ENCODE measurements around the gene LRRC59. TPM values are rescaled to one million over a fixed set of nuclear protein-coding genes. Genes with fewer than 3 reads are reported as not detected.
"Not testable (repeated sequence)": the region's sequence is repeated elsewhere in the genome, so short reads cannot be mapped to it uniquely, and the experiment has no call there.

The LRRC59 gene
- total RNA-seq, result 71.2 TPM

DNA sequence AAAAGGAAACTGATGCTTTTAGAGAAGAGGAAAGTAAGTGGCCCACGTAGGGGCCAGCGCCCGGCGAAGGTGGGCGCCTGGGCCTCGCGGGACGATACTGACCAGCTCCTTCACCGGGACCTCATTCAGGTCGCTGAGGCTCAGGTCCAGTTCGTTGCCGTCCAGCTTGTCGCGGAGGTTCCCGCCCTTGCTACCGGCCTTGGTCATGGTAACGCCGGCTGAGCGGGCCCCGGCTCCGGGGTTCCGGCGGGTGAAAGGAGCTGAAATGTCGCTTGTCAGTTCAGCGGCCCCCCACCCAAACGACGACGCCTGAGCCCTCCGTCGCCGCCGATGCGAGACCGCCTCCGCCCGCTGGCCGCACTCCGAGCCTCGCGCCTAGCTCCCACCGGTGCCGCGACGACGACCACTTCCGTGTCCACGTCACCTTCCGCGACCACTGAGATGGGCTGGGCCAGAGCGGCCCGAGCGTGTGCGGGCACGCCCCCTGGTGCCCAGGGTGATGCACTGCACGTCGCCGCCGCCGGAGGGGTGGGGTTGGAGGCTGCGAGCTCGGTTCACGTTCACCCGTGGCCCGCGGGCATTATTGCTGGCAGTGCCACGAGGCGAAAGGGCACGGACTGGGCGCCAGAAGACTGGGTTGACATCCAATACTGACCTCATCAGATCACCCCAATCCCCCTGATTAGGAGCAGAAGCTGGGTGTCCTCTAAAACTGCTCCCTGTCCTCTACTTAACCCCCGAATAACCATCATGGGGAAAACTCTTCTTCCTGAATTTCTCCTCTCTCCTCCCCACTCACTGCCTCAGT lies at the start of gene LRRC59:
Gene LRRC59 (minus strand): TSS at position 413 of the 808 bp plus-strand sequence. CDS start 206 bp downstream, at position 207.
- peak; percentile 91 for DNase-seq (ENCODE audit: low spot score)

DNA sequence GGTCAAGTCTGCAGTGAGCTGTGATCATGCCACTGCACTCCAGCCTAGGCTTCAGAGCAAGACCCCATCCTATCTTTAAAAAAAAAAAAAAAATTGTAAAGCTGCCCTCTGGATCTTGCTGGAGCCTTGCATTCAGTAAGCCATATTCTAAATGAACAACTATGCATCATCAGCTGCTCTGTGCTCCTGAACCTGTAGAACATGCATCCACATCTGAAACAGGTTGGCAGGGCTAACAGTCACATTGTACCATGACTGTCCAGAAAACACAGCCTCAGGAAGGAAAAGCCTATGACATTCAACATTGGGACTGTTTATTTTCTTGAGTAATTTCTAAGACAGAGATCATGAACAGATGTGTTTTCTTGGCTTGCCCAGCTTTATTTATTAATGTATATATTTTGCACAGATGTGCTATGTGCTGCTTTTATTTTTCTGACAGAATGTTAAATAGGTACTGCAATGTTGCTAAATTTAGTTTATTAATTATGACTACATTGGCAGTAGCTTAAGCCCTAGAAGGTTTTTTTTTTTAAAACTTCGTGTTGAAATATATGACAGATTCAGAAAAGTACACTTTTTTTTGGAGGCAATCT lies 48.5 kb upstream of the LRRC59 start:
- no peak for DNase-seq (ENCODE audit: low spot score)

DNA sequence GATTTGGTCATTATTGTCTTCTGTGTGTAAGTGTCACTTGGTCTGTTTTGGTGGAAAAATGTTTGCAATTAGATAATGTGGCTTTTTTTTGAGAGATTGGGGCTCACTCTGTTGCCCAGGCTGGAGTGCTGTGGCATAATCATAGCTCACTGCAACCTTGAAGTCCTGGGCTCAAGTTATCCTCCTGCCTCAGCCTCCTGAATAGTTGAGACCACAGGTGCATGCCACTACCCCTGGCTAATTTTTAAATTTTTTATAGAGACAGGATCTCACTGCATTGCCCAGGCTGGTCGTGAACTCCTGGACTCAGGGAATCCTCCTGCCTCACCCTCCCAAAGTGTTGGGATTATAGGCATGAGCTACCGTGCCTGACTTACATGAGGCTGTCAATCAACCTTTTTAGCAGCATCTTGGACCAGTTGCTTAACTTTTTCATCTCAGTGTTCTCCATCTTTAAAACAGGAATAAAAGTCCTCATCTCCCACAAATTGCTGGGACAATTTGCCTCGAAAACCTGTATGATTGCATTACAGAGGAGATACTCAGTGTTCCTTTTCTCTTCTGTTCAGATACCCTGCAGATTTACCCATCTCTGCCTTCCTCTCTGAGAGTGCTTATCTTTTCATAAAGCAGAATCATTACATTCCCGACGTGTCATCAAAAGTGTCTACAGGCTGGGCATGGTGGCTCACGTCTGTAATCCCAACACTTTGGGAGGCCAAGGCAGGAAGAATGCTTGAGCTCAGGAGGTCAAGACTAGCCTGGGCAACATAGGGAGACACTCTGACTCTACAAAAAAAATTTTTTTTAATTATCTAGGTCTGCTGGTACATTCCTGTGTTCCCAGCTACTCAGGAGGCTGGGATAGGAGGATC lies 47.8 kb upstream of the LRRC59 start:
- DNase-seq (ENCODE audit: low spot score), result no peak

DNA sequence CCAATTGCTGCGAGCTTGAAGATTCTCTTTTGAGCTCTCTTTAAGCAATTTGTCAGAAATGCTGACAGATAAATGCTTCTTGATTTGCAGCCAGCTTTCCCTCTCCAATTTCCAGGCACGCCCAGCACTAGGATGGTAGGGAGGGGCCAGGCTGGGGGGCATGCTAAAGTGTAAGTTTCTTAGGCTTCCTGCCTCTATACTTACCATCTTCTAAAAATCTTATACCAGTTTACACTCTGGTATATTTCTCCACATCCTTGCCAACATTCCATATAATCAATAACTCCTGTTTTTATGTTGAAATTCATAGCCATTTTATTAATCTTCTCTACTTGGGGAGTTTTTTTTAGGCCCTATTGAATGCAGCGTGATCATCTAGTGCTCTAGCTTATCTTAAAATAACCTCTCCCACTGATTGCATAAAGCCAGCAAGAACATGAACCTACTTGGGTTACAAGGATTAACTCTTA lies 46.2 kb upstream of the LRRC59 start:
- DNase-seq (ENCODE audit: low spot score), result no peak

DNA sequence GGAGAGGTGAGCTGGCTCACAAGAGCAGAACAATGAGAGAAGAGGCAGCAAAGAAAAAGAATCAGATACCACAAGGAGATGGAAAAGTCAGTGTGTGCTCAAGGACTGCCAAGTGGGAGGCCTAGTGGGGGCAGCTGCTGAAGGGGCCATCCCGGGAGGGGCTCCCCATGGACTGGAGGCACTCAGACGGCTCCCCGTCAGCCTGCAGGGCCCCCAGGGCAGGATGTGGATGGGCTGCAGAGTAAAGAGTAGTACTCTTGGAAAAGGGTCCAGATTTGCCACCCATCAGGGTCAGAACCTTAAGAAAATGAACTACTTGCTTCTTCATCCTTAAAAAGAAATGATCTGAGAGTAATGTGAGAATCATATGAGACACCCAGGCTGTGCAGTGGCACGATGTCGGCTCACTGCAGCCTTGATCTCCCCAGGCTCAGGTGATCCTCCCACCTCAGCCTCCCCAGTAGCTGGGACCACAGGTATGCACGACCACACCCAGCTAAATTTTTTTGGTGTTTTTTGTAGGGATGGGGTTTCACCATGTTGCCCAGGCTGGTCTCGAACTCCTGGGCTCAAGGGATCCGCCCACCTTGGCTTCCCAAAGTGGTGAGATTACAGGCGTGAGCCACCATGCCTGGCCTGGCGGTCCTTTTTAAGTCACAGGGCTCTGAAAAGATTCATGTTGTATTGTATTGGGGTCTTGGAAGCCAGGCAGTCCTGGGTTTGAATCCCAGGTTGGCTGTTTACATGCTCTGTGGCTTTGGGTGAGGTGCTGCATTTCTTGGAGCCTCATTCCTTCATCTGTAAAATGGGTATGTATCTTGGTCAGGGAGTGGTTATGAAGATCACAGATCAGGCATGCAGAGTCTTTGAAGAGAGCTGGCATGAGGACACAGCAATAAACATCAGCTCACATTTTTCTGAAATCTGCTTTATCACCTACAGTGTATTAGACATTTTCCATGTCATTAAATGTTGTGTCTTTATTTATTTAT lies 43.8 kb upstream of the LRRC59 start:
- DNase-seq (ENCODE audit: low spot score), result no peak

DNA sequence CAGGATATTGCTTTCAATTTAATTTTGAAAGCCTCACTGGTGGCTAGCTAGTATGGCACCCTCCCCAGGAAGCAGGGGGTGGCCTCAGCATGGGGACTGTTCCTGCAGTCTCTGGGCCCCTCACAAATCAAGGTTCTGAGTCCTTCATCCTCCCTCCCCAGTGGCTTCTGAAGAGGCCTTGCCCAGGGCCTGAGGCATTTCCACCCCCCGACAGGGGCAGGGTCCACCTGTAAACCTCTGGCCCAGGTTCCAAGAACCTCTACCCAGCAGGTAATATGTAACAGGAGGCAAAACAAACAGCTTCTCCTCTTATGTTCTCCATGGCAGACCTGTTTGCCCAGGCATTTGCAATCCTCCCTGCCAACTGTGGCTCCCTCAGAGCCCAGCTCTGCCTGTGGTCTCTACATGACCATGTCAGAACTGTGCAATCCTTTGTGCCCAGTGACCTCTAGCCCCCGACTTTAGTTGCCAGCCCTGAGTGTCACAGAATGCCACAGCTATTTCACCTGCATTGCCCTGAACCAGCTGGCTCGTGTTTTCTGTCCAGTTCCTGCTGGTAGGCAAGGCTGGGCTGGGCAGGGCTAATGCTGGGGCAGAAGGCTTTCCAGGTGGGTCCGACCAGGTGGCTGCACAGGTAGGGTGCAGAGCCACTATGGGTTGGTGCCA lies 43.0 kb upstream of the LRRC59 start:
- DNase-seq (ENCODE audit: low spot score), result peak; percentile 66

DNA sequence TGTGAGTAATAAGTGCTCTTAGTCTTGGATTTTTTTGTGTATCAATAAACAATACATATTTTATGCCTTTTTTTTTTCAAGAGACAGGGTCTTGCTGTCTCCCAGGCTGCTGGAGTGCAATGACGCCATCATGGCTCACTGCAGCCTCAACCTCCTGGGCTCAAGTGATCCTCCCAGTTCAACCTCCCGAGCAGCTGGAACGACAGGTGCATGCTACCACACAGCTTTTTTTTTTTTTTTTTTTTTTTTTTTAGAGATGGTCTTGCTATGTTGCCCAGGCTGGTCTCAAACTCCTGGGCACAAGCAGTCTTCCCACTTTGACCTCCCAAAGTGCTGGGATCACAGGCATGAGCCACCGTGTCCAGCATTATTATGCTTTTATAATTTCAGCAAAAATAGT lies 41.7 kb upstream of the LRRC59 start:
- DNase-seq (ENCODE audit: low spot score), result no peak

DNA sequence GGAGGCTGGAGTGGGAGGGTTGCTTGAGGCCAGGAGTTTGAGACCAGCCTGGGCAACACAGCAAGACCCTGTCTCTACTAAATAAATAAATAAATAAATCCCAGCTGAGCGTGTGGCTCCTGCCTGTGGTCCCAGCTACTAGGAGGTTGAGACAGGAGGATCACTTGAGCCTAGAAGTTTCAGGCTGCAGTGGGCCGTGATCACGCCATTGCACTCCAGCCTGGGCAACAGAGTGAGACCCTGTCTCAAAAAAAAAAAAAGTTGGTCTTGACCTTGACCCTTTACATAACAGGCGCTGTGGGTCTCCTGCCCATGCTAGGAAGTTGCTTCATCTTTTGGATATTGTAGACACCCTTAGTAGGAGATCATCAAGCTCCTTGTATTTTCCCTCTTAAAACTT lies 40.1 kb upstream of the LRRC59 start:
- no peak for DNase-seq (ENCODE audit: low spot score)

DNA sequence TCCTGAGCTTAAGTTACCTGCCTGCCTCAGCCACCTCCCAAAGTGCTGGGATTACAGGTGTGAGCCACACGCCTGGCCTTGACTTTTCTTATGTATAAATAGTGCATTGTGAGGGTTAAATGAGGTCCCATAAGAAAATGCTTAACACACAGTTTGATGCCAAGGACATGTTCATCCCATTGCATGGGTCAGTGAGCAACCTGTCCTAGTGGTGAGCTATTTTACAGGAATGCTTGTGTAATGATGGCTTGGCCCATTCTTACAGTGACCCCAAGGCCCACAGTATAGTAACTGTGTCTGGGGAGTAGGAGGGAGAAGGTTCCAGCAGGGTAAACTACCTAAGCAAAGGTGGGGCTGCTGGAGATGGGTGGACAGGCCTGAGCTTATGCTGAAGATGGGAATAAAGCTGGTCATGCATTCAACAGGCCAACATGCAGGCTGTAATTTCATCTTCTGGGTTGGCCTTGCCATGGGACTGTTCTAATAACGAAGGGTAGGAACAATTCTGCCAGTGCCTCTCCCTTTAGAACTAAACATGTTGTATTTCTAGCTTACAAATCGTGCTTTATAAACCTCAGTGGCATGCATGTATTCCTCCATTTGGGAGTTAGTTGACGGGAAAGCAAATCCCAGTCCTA lies 34.9 kb upstream of the LRRC59 start:
- no peak for DNase-seq (ENCODE audit: low spot score)

DNA sequence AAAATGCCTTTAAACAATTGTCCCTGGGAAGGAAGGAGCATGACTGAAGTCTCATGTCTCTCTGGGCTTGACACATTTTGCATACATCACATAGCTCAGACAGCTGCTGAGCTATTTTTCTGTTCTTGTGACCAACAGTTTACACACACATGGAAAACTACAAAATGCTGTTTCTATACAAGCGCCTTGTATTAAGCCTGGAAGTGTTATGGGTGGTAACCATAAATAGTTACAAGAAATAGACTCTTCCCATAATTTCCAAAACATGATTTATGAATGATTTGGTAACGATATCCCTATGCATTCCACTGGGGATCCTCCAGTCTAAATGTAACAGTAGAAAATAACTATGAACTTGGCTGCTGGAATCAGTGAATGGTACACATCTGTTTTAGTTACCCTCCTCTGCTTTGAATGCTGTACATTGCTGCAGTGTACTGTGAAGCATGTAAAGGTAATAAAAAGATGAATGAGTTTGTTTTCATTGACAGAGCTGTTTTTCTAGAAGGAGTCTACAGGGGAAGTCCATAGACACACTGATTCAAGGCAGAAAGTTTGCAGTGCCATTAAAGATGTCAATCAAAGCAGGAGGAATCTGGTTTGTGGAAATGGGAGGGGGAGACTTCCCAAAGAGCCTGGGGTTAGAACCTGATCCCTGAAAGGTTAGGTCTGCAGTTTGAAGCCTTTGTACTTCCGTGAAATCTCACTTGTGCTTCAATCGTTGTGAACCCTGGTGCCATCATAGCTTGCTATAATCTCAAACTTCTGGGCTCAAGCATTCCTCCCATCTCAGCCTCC lies 33.7 kb upstream of the LRRC59 start:
- no peak for DNase-seq (ENCODE audit: low spot score)

DNA sequence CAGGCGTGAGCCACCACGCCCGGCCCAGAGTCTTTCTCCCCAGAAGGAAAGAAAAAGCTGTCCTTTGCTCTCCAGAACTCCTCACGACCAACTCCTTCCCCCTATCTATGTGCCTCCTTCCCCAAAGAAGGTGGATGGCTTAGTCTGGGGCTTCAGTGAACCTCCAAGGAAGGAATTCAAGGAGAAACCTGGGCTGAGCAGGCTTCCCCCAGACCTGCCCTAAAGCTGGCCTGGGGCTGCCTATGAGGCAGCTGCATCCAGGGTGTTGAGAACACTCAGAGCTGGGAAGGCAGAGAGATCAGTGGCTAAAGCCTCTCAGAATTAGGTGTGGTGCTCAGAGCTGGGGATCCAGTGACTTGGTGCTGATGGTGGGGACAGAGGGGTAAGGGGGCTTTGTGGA lies 32.5 kb upstream of the LRRC59 start:
- no peak for DNase-seq (ENCODE audit: low spot score)

DNA sequence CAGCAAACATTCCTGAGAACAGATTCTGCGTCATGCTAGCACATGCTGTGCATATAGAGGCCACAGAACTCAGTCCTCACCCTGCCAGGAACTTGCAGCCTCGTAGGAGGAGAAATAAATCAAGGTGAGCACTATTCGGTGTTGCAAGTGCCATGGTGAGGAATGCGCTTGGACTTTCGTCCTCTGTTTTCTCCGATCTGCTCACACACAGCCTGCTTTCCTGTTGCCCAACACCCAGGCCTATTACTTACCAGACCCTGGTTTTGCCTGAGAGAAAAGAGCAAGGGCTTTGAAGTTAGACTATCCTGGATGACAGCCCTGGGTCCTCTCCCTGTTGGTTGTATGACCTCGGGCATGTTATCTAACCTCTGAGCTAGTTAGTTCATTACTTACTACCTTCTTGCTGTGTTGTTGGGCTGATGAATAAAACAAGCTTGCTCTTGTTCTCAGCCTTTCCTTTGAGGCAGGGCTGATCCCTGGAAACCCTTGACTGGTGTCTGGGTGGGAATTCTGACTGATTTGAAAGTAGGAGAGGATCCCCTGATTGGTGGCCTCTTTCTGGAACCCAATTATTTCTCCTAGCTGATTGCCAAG lies 31.6 kb upstream of the LRRC59 start:
- DNase-seq (ENCODE audit: low spot score), result peak; percentile 27

DNA sequence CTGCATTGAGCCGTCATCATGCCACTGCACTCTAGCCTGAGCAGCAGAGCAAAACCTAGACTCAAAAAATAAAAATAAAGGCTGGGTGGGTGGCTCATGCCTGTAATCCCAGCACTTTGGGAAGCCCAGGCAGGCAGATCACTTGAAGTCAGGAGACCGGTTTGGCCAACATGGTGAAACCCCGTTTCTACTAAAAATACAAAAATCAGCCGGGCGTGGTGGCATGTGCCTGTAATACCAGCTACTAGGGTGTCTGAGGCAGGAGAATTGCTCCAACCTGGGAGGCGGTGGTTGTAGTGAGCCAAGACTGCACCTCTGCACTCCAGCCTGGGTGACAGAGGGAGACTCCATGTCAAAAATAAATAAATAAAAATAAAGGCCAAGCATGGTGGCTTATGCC lies 30.8 kb upstream of the LRRC59 start:
- DNase-seq (ENCODE audit: low spot score), result not testable (repeated sequence)

DNA sequence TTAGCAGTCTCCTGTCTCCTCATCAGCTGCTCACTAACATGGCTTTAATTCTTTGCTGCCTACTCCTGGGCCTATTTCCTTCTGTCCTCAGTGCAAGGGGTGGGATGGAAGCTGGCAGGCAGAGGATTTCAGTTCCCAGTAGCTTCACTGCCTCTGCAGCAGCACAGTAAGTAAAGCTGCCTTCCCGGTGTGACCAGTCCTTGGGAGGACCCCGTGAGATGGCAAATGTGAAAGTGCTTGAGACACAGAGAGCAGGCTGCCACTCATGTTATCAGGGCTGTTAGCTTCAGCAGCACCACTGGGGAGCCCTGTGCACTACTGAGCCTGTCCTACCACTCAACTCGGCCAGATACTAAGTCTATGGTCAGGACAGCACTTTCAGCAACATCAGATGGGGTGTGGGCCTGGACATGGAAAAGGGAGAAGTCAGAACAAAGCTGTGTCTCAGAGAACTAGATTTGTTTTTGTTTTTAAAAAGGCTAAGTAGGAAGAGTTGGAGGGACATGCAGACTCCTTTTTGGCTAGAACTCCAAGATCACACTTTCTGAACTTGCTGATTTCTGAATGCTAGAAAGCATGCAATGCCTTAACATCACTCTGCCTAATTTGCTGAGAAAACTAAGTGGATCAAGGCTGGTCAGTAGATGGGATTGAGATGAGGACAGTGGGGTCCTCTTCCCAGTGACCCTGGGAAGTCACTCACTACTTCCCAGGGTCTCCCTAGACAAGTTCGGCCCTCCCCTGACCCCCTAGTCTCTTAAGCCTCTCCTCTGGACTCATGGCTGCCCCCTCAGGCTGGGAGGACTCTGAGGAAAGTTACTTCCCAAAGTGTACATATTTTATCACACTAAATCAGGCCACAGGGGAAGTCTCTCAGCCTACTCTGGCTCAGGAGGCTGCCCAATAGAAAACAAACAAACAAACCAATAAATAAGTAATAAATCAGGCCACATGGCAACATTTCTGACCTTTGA lies 29.8 kb upstream of the LRRC59 start:
- peak; percentile 30 for DNase-seq (ENCODE audit: low spot score)

DNA sequence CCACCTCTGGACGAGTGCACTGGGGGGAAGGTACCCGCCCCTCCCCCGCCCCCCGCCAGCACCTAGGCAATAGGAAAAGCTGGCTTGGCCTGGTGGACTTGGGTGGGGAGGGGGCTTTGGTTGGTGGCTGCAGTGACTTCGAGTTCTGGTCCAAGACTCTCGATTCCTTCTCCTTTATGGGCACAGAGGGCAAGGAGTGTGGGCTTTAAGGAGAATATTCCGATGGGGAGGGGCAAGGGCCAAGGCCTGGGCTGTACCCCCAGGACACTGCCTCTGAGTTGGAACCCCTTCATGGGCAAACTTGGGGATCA lies 29.1 kb upstream of the LRRC59 start:
- DNase-seq (ENCODE audit: low spot score), result no peak

DNA sequence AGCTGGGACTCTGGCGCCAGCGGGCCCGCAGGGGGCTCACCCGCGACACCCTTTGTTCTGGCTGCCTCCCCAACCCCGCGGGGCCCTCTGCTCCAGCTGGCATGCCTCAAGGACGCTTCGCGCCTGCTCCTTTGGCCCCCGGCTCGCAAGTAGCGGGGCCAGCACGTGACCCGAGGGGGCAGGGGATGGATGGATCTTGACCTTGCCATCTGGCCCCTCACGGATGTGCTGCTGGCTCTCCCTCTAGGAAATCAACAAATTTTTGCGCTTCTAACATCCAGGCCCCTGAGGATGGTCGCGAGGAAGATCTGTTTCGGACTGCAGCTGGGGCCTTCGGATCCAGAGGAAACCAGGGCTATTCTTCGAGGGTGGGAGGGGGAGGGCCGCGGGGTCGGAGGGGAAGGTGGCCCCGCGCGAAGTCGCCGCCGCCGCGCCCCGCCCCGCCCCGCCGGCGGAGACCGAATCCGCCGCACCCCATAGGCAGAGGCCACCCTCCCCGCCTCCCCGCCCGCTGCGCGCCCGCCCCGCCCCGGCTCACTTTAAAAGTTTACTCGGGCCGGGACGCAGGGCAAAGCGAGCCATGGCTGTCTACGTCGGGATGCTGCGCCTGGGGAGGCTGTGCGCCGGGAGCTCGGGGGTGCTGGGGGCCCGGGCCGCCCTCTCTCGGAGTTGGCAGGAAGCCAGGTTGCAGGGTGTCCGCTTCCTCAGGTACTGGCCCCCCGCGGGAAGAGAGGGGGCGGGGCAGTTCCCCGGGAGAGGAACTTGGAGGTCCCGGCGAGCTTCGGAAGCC lies 28.6 kb upstream of the LRRC59 start, which contains the start of gene ACSF2:
Gene ACSF2 (plus strand): TSS at position 537 of the 790 bp plus-strand sequence. CDS start 44 bp downstream, at position 581.
- DNase-seq (ENCODE audit: low spot score), result peak; percentile 66
